ENCODE data around the gene SPATA31D3.
"Not testable (repeated sequence)": the region's sequence is repeated elsewhere in the genome, so short reads cannot be mapped to it uniquely, and the experiment has no call there.

Gene SPATA31D3

DNA sequence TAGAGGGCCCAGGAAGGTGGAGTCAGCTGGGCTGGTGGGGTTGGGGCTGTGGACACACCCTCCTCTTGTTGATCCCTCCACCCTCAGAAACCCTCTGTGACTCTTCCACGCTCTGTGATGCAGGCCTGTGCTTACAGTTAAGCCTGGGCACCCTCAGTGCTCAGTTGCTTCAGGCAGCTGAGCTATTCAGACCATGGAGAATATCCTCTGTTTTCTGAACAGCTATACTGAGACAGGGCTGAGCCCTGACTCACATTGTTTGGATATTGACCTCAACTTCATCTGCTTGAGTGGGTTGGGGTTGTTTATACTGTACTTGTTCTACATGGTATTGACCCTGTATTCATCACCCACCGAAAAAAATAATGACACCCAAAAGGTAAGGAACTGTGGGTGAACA, at the start of gene SPATA31D3:
Gene SPATA31D3, plus strand, starts transcription at position 108 of the 400 bp plus-strand sequence. Its CDS starts 86 bp downstream, at position 194.
- not testable (repeated sequence) for DNase-seq (ENCODE audit: low read depth)

DNA sequence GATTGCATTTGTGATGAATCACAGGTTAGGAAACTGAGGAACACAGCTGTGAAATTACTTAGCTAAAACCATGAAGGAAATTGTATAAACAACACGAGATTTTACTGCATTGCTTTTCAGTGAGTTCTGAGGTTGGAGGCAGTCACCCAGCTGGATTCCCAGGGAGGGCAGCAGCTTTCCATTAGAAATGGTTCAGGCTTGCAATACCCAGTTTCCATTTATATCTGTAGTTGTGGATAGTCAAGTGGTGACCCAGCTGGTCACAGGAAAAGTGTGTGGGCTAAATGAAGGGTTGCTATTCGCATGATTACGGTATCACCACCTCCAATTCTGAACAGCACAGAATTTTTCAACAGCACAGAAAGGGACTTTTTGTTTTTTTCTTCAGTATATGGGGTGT, 49.4 kb upstream of the SPATA31D3 start:
- no peak for DNase-seq (ENCODE audit: low read depth)

DNA sequence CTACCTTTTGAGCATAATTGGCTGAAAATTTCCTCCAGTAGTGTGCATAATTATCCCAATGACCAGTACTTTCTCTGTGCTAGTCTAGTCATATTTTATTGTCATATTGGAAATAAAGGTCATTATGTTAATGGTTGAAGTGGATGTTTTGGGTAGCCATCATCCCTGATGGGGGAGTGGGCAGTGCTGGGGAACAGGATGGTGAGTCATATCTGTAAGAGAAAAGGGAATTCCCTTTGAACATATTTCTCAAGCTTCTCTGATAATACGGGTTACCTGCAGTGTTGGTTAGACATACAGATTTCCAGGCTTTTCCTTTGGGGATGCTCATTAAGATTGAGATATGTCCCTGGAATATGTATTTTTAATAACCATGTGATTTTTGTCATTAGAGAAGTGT, 48.4 kb upstream of the SPATA31D3 start:
- no peak for DNase-seq (ENCODE audit: low read depth)

DNA sequence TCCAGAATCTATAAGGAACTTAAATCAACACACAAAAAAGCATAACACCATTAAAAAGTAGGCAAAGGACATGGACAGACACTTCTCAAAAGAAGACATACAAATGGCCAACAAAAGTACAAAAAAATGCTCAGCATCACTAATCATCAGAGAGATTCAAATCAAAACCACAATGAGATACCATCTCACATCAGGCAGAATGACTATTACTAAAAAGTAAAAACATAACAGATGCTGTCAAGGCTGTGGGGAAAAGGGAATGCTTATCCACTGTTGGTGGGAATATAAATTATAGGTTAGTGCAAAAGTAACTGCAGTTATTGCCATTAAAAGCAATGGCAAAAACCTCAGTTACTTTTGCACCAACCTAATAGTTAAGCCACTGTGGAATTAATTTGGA, 47.2 kb upstream of the SPATA31D3 start:
- DNase-seq (ENCODE audit: low read depth), result no peak

DNA sequence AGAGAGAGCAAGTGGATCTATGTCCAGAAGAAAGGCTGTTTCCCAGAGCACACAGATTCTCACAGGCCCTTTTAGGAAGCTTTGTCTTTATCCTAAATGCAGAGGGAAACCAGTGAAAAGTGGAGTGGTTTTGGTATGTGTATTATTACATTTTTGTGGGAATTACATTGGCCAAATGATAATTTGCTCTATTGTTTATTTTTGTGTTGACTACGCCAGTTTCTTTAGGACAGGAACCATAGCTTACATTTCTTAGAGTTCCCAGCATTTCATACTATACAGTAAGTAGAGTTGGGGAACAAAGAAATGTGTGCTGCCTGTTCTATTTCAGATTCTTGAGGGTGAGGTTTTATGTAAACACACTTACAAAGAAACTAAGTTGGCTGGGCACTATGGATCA, 44.4 kb upstream of the SPATA31D3 start:
- no peak for DNase-seq (ENCODE audit: low read depth)

- no peak for DNase-seq (ENCODE audit: low read depth)
These were observed 41.1 kb upstream of the SPATA31D3 start for GRCh38 chr9:81902196-81902595.

DNA sequence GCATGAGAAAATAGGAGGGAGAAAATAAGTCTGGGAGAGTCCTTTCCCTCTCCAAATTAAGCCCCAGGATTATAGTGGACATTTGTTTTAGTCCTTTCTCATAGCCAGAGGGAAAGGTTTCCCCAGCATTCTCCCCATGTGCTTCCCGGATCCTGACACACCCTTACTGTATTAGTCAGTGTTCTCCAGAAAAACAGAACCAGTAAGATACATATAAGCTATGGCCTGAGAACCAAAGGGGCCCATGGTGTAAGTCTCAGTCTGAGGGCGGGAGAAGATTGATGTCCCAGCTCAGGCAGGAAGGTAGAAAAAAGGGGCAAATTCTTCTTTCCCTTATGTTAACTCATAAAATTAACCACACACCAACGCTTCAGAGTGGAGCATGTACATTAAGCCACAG, 40.7 kb upstream of the SPATA31D3 start:
- DNase-seq (ENCODE audit: low read depth), result no peak

- DNase-seq (ENCODE audit: low read depth), result no peak
These were observed 36.6 kb upstream of the SPATA31D3 start for GRCh38 chr9:81906671-81907070.

DNA sequence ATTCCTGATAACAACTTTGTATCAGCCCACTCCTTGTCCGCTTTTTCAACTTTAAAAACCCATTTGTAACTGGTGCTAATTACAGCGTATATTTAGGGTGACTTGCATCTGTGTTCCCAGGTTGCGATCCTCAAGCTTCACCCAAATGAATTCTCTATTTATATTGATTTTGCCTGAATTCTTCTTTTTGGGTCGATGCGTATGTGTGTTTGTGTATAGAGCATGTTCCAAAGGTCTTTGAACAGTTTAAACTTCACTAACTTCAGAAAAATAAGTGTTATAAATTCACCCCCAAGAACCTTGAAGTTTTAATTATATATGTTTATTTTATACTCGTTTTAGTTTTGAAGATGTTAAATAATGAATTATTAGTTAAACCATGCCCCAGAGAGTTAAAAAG, 31.2 kb upstream of the SPATA31D3 start:
- DNase-seq (ENCODE audit: low read depth), result no peak

GRCh38 chr9:81915801-81916505, 27.3 kb upstream of the SPATA31D3 start:
- DNase-seq (ENCODE audit: low read depth), result no peak

- not testable (repeated sequence) for DNase-seq (ENCODE audit: low read depth)
These were observed 24.8 kb upstream of the SPATA31D3 start for GRCh38 chr9:81918507-81918906.

- DNase-seq (ENCODE audit: low read depth), result not testable (repeated sequence)
These were observed 15.0 kb upstream of the SPATA31D3 start, which contains the start of gene SPATA31D4 for GRCh38 chr9:81928305-81928704. Gene SPATA31D4, plus strand, starts transcription at chr9:81928428. Its CDS starts 86 bp downstream, at chr9:81928514.

DNA sequence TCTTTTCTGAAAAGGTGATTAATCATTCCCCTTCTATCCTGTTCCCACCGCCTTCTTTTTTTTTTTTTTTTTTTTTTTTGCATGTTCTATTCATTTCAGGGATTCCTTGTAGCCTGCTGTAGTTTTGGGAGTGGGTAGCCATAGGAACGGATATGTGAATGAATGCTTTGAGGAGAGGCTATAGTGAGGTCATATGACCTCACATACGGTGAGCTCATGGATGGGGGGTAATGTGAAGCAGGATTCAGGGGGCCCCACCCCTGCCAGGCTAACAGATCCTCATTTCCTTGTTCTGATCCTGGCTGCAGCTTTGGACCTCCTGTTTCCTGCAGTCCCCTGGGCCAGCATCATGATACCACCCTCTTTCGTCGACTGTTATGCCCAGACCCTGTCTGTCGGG, 13.2 kb upstream of the SPATA31D3 start:
- DNase-seq (ENCODE audit: low read depth), result not testable (repeated sequence)

DNA sequence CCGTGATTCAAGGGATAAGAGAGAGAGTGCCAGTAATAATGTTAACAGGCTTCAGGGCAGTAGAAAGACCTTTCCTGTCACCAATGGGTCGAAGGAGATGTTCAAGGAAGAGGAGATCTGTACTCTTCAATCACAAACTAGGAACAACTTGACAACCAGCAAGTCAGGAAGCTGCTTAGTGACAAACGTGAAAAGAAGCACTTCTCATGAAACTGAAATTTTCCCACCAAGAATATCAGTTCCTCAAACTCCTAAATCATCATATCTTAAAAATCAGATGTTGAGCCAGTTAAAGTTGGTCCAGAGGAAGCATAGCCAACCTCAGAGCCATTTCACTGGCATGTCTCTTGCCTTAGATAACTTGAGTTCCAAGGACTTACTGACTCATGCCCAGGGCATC, 9.8 kb upstream of the SPATA31D3 start:
- not testable (repeated sequence) for DNase-seq (ENCODE audit: low read depth)

DNA sequence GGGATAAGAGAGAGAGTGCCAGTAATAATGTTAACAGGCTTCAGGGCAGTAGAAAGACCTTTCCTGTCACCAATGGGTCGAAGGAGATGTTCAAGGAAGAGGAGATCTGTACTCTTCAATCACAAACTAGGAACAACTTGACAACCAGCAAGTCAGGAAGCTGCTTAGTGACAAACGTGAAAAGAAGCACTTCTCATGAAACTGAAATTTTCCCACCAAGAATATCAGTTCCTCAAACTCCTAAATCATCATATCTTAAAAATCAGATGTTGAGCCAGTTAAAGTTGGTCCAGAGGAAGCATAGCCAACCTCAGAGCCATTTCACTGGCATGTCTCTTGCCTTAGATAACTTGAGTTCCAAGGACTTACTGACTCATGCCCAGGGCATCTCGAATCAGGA, 5.3 kb downstream of the SPATA31D3 start:
- not testable (repeated sequence) for DNase-seq (ENCODE audit: low read depth)

DNA sequence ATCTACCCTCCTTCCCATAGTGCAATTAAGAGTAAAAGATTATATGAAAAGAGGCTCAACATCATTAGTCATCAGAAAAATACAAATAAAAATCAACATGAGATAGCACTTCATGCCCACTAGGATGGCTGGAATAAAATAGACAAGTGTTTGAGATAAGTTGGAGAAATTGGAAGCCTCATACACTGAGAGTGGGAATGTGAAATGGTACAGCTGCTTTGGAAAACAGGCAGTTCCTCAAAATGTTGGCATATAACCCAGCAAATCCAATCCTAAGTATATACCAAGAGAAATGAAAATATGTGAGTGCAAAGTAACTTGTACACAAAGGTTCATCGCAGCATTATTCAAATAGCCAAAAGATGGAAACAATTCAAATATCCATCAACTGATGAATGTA, 9.8 kb downstream of the SPATA31D3 start:
- DNase-seq (ENCODE audit: low read depth), result no peak

DNA sequence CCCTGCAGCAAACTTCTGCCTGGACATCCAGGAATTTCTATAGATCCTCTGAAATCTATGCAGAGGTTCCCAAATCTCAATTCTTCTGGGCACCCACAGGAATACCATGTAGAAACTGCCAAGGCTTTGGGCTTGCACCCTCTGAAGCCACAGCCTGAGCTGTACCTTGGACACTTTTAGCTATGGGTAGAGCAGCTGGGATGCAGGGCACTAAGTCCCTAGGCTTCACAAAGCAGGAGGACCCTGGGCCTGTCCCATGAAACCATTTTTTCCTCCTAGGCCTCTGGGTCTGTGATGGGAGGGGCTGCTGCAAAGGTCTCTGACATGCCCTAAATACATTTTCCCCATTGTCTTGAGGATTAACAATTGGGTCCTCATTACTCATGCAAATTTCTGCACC, 12.3 kb downstream of the SPATA31D3 start:
- DNase-seq (ENCODE audit: low read depth), result no peak

GRCh38 chr9:81964218-81965171, 21.2 kb downstream of the SPATA31D3 start:
- peak; percentile 38 for DNase-seq (ENCODE audit: low read depth)

- no peak for DNase-seq (ENCODE audit: low read depth)
These were observed 24.7 kb downstream of the SPATA31D3 start for GRCh38 chr9:81968026-81968425.

DNA sequence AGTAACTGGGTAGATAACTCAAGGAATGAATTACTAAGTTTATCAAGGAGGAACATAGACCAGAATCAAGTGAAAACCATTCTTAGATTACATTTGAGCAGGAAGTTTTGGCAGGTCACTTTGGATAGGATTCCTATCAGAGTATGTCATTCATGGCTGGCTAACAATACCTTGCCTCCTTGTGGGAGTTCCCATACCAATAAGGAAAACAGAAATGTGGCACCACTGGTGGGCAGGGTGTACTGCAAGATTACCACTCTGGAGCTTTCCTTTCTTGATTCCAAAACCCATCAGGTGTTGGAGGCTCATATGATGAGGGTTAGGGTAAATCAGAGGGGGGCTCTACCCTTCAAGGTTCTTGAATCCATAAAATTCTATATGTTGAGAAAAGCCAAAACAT, 26.7 kb downstream of the SPATA31D3 start:
- no peak for DNase-seq (ENCODE audit: low read depth)

DNA sequence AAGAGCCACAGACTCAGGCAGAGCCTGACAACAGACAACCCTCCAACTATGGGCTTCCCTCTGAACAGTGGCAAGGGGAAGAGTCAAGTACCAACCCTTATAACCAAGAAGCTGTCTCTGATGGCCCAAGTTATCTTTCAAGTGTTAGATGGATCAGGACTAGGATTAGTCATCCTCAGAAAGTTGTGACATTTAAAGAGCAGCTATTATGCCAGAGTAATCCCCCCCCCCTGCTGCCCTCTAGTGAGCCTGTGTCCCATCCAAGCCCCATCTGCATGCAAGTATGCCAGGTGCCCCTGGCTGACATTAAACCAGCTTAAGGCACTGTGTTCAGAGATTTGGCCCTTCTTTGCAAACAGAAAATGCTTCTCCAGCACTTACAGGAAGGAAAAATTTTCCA, 28.4 kb downstream of the SPATA31D3 start:
- DNase-seq (ENCODE audit: low read depth), result no peak

DNA sequence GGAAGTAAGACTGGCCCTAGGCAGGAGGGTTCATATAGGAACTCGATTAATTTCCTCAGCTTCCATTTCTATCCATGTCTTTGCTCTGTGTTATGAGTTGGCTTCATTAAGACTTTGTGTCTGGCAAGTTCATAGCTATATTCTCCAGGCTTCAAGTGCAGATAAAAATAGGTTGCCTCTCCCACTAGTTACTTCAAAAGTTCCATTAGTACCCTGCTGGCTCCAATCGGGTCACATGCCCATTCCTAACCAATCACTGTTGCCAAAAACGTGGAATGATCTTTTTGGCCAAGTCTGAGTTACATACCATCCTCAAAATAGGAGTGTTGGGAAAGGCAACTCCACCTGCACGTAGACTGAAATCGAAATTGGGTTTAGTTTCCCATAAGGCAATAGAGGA, 31.5 kb downstream of the SPATA31D3 start:
- DNase-seq (ENCODE audit: low read depth), result no peak

- no peak for DNase-seq (ENCODE audit: low read depth)
These were observed 33.1 kb downstream of the SPATA31D3 start for GRCh38 chr9:81976351-81976750.
